SK-N-SH treated with all-trans-retinoic acid at 6 μM for 48 hours (cell line): ENCODE measurements around the gene SELL.

Experiments
- TOX ChIP-seq: fragments of 250-450 bp; sonication (Bioruptor Pico); IDR thresholded peaks from 2 replicates; pipeline ENCODE4 v1.8.0; 2021; ENCODE audit warnings: mild to moderate bottlenecking, moderate library complexity, borderline replicate concordance
- TF ChIP-seq, protein P1 (sequence below): fragments of 250-450 bp; sonication (Bioruptor Pico); IDR thresholded peaks from 2 replicates; pipeline ENCODE4 v1.5.1; 2020; ENCODE audit warnings: low read depth, mild to moderate bottlenecking, moderate library complexity

DNA sequence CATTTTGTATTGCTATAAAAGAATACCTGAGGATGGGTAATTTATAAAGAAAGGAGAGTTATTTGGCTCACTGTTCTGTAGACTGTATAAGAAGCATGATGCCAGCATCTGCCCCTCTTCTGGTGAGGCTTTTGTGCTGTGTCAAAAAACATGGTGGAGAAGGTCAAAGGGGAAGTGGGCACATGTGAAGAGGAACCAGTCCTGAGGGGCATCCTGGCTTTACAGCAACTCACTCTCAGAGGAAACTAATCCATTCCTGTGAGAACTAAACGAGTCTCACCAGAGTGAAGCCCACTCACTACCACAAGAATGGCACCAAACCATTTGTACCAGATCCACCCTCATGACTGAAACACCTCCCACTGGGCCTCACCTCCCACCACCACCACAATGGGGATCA, 62.7 kb downstream of the SELL start:
- no peak for TF ChIP-seq TOX (CRISPR knock-in tag)
- TF ChIP-seq, protein P1, sequence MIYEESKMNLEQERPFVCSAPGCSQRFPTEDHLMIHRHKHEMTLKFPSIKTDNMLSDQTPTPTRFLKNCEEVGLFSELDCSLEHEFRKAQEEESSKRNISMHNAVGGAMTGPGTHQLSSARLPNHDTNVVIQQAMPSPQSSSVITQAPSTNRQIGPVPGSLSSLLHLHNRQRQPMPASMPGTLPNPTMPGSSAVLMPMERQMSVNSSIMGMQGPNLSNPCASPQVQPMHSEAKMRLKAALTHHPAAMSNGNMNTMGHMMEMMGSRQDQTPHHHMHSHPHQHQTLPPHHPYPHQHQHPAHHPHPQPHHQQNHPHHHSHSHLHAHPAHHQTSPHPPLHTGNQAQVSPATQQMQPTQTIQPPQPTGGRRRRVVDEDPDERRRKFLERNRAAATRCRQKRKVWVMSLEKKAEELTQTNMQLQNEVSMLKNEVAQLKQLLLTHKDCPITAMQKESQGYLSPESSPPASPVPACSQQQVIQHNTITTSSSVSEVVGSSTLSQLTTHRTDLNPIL (CRISPR knock-in tag): no peak
